Medulla oblongata (tissue), 1 donor: Measurements from ENCODE around the gene MAPK9.

Source experiments
- DNase-seq: peaks from one replicate; pipeline ENCODE4 v3.0.0-alpha.2; 2015; ENCODE audit errors: extremely low spot score

The MAPK9 gene

DNA sequence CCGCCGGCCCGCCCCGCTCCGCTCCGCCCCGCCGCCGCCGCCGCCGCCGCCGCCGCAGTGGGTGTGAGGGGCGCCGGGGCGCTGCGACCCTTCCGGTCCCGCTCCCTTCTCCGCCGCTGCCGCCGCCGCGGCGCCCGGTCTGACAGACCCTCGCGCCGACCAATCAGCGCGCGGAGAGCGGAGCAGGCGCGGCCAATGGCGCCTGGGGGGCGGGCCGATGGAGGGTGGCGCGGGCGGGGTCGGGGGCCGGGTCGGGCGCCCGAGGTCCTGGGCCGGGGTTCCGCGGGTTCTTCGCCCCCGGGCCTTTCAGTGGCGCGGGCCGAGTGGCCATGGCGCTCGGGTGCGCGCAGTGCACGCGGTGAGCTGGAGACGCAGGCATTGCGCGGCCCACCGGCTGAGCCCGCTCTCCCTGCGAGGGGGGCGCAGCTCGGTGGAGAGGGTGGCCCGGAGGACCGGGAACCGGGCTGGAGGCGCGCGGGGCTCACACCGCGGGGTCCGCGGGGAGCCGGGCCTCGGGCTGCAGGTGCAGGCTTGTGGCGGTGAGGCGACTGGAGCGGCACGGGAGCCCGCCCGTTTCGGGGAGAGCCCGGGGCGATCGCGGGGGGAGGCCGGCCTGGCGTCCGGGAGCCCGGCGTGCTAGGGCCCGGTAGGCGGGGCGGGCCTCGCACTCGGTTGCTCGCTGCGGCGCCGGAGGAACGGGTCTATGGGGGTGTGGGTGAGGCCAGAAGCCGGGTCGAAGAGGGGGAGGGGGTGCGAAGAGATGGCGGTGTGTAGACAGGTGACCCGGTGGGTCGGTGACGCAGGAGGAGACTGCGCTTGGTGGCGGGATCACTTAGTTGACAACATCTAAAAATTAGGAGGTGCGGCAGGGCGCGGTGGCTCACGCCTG lies at the start of gene MAPK9:
TSS of gene MAPK9 (minus strand) at position 141 of the 889 bp plus-strand sequence. CDS start 11,522 bp downstream, outside the sequence.
- DNase-seq, result peak; percentile 92

DNA sequence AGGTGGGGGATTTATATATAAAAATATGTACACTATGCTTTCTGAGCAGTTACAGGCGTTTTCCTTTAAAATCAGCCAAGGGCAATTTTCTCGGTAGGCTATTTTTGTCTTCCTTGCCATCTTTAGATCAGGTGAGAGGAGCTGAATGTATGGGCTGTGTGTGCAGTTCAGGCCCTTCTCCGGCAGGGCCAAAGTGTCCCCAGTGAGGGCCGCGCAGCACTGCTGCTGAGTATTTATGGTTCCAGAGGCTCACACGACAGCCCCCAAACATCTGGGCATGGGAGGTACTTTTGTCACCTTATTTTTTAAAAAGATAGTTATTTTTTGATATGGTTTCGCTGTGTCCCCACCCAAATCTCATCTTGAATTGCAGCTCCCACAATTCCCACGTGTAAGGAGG lies 49.7 kb upstream of the MAPK9 start:
- DNase-seq, result no peak

DNA sequence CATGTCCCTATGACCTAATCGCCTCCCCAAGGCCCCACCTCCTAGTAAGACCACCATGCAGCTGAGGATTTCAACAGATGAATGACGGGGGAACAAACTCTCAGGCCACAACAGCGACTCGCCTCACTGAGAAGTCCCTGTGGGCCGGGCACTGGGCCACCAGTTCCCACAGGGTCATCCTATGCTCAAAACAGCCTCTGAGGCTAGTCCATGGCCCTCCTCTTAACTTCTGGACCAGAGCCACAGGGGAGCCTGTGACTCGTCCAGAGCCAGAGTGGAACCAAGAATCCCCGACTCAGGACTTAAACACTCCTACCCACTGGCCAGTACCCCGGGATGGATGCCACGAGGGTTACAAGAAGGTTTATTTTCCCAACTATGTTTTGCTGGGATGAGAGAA lies 49.0 kb upstream of the MAPK9 start:
- peak; percentile 24 for DNase-seq

DNA sequence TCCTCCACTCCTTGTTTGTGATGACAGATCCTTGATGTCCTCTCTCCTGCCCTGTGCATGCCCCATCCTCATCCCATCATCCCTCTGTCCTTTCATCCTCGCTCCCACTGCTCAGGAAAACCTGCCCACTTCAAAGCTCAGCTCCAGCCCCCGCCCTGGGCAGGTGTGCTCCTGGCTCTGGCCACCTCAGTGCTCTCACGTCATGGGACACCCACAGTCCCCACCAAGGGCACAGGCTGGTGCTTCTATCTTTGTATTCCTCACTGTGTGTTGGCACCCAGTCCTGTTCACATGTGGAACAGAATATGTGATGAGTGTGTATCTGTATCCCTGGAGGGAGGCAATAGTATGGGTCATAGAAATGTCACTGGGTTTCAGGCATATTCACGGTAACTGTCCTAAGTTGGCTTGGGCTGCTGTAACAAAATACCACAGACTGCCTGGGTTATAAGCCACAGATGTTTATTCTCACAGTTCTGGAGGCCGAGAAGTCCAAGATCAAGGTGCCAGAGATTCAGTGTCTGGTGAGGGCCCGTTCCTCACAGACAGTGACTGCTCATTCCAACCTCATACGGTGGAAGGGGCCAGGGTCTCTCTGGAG lies 47.8 kb upstream of the MAPK9 start:
- no peak for DNase-seq

DNA sequence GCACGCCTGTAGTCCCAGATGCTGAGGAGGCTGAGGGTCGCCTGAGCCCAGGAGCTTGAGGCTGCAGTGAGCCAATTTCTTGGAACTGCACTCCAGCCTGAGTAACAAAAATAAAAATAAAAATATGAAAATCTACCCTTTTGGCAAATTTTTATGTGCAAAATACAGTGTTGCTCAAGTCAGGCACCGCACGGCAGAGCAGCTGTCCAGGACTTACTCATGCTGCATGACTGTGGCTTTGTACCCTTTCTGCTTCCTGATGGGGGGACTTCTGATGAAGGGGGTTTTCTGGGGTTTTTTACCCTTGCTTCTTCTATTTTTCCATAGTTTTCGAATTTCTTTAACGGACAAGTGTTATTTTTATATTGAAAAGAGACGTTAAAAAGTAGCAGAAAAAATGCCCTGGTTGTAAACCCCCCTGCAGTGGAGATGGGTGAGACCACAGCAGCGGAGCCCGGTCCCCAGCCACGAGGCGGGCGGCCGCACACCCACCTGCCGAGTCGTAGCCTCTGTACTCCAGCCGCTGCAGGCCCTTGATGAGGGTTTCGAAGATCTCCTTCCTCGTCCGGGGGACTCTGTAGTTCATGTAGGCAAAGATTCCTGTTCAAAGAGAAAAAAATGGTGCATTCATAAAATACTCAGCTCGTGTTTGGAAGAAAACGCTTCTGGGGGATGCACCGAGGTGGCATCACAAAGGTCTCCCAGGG lies 46.3 kb upstream of the MAPK9 start:
- no peak for DNase-seq

DNA sequence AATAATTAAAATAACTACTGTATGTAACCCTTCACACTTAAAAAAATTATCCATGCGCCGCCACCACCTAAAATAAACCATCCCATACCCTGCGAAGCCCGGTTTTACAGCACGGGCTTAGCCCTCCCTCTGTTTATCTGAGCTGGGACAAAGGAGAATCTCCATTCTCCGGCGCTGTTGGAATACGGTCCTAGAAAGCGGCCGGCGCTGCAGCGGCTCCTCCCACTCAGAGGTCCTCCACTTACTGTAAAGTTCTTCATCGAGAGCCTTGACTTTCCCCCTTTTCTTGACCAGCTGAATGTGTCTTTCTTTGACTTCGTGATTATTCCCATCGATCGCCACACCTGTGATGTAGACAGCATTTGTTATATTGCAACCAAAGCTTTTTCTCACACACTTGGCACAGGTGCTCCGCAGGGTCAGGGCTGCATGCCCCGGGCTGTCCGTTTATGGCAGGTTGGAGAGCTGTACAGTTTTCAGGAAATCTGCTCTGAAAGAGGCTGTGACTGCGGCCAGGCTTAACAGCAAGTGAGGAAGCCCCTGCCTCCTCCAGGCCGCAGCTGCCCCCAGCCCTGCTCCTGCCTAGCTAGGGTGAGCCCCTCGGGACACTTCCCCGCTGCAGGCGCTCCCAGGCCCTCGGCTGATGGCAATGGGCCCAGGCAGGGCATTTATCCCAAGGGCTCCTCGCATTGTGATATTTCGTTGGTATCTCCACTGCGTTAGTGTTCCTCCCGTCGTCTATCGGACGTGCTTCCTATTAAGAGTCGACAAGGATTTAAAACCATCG lies 44.5 kb upstream of the MAPK9 start:
- DNase-seq, result no peak

DNA sequence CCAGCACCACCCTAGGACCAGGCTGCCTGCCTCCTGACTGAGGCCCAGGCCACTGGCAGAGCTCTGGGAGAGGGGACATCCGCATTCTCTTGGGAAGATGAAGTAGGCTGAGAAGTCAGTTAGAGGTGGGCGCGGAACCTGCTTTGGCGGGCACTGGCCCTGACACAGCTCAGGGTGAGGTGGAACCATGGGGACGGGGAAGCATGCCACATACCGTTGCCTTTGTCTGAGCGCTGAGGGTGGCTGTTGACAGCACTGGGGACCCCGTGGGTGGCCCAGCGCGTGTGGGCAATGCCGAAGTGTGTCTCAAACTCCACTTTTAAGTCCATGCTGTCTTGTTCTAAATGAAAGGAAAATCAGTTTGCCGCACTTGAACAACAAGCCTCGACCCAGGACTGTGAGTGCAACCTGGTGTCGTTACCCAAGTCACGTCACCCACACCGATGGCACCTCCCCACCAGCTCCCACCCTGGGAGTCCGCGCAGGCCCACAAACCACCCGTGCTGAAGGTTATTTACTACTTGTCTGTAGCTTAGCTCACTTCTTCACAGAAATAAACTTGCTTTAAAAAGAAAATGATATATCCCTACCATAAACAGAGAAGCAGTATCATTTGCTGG lies 43.8 kb upstream of the MAPK9 start:
- DNase-seq, result no peak

DNA sequence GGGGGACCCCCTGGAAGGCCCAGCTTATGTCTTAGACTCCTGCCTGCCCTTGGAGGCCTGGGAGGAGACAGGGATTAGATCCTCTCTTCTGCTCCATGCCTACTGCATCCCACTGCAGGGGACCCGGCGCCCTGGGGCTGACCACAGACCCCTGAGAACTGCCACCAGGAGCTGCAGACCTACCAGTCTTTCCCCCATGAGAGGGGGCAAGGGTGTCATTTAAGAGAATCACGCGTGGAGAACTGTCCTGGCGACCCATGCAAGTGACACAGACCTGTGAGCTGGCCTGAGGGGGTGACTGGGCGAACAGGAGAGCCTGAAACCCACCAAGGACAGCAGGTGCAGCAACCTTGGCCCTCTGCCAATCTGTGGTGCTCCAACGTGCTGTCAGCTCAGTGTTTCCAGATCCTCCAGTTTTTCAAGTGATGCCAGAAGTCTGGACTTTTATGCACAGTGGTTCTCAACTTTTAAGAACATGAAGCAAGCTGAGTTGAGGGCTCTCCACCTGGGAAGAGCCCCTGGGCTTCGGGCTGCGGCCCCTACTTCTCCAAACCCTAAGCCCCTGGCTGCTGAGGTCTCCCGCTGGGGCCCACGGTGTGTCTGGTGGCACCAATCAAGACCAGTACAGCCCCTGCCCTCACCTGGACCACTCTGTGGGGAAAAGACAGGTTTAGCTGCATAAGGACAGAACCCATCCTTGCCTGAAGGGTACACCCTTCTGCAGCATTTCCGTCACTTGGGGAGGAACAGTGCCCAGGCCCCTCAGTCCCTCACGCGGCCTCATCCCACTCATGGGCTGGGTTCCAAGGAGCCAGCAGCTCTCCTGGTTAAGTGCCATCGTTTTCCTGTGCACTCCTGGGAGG lies 43.1 kb upstream of the MAPK9 start:
- DNase-seq, result no peak

DNA sequence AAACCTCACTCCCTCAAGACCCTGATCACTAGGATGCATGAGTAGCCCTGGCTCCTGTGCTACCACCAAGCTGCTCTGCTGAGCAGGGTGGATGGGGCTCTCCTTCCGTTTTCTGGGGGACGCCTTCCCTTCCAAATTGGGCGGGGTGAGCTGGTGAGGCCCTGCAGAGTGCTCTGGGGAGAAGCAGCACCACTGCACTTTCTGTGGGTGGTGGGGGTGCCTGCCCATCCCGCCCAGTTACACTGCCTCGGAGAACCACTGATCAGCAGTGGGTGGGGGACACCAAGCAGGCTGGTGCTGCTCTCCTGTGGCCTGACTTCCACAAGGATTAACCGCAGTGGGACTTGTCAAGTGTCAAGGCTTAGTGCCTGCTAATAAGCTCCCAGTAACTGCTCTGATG lies 42.3 kb upstream of the MAPK9 start:
- DNase-seq, result no peak

DNA sequence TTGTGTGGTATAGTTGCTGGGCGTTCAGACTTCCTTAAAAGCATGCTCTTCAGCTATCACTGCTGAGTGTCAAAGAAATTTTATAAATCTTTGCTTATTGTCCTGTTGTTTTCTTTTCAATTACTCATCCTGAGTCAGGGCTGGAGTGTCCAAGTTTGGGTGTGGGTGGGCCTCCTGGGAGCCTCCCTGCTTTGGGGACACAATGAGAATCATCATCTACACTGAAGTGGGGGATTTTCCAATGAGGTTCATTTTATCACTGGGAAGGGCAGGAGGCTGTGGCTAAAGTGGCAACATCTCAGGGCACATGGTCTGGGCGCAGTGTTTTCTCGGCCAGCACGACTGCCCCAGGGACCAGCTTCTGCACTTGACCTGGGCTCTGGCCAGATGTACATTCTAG lies 41.8 kb upstream of the MAPK9 start:
- no peak for DNase-seq

DNA sequence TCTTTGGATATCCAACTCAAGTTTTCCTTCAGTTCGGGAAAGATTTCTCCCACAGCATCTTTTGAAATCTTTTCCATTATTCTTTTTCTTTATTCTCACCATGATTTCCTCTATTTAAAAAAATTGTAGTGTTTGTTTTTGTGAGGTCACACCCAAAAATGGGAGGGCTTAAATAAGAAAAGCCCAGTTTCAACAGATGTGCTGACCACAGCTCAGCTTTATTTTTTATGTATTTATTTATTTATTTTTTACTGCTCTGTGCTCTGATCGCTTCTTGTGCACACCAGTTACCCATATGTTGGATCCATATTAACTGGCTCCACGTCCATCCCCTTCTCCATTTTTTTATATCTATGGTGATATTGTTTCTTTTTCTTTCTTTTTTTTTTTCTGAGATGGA lies 41.0 kb upstream of the MAPK9 start:
- no peak for DNase-seq

DNA sequence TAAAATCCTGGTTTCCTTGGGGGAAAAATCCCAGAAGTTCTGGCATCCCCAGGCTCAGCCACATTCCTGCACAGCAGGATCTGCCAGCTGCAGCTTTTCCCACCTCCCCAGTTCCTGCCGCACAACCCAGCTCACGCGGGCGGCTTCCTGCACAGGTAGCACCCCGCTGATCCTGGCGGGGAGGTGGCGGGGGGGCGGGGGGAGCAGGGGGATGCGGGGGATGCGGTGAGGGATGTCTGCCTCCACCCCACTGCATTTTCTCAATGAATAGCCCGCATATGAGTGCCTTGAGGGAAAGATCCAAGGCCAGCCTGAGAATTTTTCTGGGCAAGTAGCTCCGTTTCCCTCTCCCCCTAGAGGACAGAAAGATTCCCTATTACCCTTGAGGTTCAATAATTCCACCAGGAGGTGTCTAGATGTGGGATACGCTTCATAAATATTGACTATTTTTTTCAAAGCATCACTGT lies 40.2 kb upstream of the MAPK9 start:
- DNase-seq, result no peak

DNA sequence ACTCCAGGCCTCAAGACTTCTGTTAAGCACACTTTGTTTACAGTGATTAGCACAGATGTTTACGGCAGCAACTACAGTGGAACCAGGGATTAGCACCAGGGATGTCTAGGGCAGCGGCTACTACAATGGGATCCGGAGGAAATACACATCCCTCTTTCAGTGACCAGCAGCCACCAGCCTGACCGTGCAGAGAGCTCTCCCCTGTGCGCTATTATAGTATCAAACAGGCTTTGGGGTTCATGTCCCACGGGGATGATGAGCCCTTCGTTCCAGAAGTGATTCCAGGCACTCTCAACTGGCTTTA lies 39.7 kb upstream of the MAPK9 start:
- DNase-seq, result no peak

DNA sequence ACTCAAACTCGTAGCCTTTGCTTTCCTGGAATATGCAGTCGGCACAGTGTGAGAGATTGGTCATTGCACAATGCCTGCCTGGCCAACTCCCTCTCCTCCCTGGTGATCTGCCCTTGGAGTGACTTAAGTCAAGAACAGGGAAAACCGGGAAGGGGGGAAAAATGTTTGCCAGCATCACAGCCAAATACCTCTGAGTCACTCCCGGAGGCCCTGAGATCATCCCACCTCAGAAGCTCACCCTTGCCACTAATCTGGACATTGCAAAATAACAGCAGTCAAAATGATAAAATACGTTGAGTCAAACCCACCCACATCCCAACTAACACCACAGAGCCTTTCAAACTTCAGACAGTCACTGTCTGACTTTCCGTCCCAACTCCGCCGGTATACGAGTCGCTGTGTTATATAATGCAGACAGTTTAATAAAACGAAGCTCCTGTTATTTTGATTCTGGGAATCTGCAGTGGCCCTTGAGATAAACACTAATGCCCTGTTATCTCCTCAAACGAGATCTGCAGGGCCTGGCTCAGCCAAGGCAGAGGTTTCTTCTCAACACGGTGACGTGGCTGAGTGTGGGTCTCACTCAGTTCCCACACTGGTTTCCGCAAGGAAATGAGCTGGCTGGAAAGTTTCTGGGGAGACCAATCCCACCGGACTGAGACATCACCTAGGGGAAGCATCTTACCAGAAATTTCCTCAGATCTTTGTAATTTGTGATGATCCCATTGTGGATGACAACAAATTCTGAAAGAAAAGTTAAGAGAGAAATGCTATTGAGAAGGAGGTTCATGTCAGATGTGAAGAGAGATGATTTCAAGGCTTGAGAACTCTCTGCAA lies 39.1 kb upstream of the MAPK9 start:
- DNase-seq, result no peak

DNA sequence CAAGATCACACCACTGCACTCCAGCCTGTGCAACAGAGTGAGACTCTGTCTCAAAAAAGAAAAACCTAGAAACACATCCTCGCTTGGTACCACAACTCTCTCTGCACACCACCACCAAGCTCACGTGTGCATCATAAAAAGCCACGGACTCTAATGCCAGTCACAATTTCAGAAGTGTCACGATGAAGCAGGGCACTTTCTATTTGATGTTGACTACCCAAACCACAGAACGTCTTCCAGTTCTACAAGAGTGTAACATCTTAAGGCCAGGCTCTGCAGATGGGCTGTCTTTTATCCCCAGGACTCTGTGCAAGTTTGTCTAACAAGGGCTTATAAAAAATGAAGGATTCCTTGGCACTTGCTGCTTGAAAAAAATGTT lies 38.4 kb upstream of the MAPK9 start:
- DNase-seq, result no peak

DNA sequence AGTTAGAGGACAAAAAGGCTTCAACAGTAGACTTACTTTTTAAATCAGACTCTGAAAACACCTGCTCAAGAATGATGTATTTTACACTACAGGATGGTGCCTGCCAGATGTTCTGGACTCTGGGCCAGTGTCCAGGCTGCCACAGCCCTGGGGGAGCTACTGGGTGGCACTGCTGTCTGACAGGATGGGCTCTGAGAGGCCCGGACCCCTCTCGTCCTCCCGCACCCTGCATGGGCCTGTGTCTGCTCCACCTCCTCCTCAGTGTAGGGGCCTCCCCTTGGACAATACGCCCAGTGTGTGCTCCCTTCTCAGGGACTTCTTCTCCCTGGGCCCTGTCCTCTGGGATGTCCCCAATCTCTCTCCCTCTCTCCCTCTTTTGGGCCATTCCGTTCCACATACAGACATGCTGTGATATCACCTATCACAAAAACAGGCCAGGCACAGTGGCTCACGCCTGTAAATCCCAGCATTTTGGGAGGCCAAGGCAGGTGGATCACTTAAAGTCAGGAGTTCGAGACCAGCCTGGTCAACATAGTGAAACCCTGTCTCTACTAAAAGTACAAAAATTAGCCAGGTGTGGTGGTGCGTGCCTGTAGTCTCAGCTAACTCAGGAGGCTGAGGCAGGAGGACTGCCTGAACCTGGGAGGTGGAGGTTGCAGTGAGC lies 37.9 kb upstream of the MAPK9 start:
- DNase-seq, result no peak

DNA sequence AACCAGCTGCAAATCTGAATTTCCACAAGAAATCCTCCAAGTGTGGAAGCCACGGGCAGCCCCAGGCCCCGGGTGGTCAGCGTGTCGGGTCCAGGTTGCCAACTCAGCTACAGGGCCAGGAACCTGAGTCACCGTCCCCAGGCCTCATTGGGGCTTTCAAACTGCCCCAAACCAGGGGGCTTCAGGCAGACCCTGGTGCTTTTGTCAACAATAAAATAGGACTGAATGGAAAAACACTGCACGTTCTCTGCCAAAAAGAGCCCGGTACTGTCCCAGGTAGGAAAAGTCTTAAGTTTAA lies 37.2 kb upstream of the MAPK9 start:
- no peak for DNase-seq

DNA sequence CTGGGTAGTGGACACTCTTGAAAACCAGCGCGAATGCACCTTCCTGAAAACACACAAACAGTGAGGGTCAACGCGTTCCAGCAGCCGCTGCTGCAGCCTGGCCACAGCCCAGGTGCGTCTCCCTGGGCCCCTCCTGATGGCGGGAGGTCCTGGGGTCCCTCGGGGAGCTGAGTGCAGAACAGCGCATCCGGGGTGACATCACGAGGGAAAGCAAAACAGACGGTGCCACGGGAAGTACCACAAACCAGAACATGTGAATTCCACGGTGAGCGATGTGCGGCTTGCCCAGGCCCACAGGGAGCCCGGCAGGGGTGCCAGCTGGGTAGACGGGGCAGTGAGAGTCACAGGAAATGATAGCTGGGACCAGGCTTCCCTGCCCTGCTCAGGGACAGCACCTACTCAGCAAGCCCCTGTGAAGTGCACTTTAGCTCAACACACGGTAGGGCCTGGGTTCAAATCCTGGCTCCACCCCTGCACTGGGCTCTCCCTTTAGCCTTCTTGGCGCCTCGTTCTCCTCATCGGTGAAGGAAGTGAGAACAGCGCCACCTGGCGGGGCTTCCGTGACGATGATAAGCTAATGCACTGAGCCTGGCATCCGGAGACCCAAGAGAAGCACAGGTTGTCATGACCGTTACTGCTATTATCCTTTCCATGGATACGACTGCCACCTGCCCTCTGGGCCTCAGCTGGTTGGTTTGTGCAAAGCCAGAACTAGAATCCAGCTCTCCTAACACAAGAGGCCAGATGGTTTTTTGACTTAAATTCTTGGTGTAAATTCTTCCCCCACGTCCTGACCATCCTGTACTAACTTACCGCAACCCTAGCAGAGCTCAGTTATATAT lies 36.6 kb upstream of the MAPK9 start:
- peak; percentile 83 for DNase-seq
